Keratinocyte (primary cell): ENCODE results near the gene TNNC1. TPM values are rescaled to one million over a fixed set of nuclear protein-coding genes. Genes with fewer than 3 reads are reported as not detected.

Experiments used
- DNase-seq: peaks from one replicate; pipeline ENCODE4 v3.0.0-alpha.2; 2011; ENCODE audit warnings: low read depth, missing footprints, low spot score
- FAIRE-seq: peaks from 2 replicates; lab custom pipeline; 2011; peaks lifted over from hg19 to GRCh38; lab: Jason Lieb, UNC
- H2AFZ ChIP-seq: 2 replicates; pipeline ENCODE4 v1.6.0; 2012; ENCODE audit warnings: low read length, control low read depth, inconsistent platforms; ENCODE audit not compliant: control insufficient read depth
- H3K27ac ChIP-seq: 2 replicates; pipeline ENCODE4 v1.5.1; 2011; ENCODE audit warnings: low read length; ENCODE audit not compliant: control insufficient read depth, insufficient read depth
- H3K27me3 ChIP-seq: 3 replicates; pipeline ENCODE4 v1.6.0; 2011; ENCODE audit warnings: low read length; ENCODE audit not compliant: control insufficient read depth, insufficient read depth; ENCODE audit errors: extremely low read depth
- H3K36me3 ChIP-seq, 2 experiments: 2 replicates in 1 of 2; 3 replicates in 1 of 2; pipeline ENCODE4 v1.5.1; 2011; ENCODE audit warnings: low read length in 2 of 2, mild to moderate bottlenecking in 1 of 2; ENCODE audit not compliant: control insufficient read depth in 2 of 2, insufficient read depth in 2 of 2; ENCODE audit errors: extremely low read depth in 1 of 2
- H3K4me1 ChIP-seq: 3 replicates; pipeline ENCODE4 v1.5.1; 2011; ENCODE audit warnings: low read length; ENCODE audit not compliant: control insufficient read depth, insufficient read depth; ENCODE audit errors: extremely low read depth
- H3K4me2 ChIP-seq: 3 replicates; pipeline ENCODE4 v1.6.0; 2011; ENCODE audit warnings: low read depth, low read length; ENCODE audit not compliant: control insufficient read depth, insufficient read depth; ENCODE audit errors: extremely low read depth
- H3K4me3 ChIP-seq, 3 experiments: fragments of 200-600 bp in 1 of 3; sonication (generic) in 1 of 3; 2 replicates in 2 of 3; 3 replicates in 1 of 3; pipeline ENCODE4 v1.5.1; 2011 to 2016; ENCODE audit warnings: low read length in 3 of 3, mild to moderate bottlenecking in 3 of 3, control low read depth in 2 of 3, inconsistent platforms in 1 of 3, low read depth in 1 of 3, mixed read lengths in 1 of 3, mixed run types in 1 of 3, moderate library complexity in 1 of 3; ENCODE audit not compliant: control insufficient read depth in 2 of 3, insufficient read depth in 2 of 3; ENCODE audit errors: extremely low read depth in 1 of 3
- H3K79me2 ChIP-seq: 2 replicates; pipeline ENCODE4 v1.6.0; 2012; ENCODE audit warnings: low read length; ENCODE audit not compliant: control insufficient read depth, insufficient read depth
- H3K9ac ChIP-seq: 3 replicates; pipeline ENCODE4 v1.6.0; 2011; ENCODE audit warnings: low read length; ENCODE audit not compliant: control insufficient read depth, insufficient read depth; ENCODE audit errors: extremely low read depth
- H3K9me1 ChIP-seq: 3 replicates; pipeline ENCODE4 v1.6.0; 2011; ENCODE audit warnings: low read length; ENCODE audit not compliant: control insufficient read depth, insufficient read depth; ENCODE audit errors: extremely low read depth
- H3K9me3 ChIP-seq: 2 replicates; pipeline ENCODE4 v1.5.1; 2012; ENCODE audit warnings: low read depth, low read length; ENCODE audit not compliant: control insufficient read depth
- H4K20me1 ChIP-seq: 3 replicates; pipeline ENCODE4 v1.6.0; 2011; ENCODE audit warnings: low read length; ENCODE audit not compliant: control insufficient read depth, insufficient read depth; ENCODE audit errors: extremely low read depth
- CTCF ChIP-seq, 3 experiments: IDR thresholded peaks in 1 of 3; conservative IDR thresholded peaks in 1 of 3; optimal IDR thresholded peaks in 1 of 3; 2 replicates in 2 of 3; 3 replicates in 1 of 3; pipeline versions ENCODE3 to v1.5.1; 2011; ENCODE audit warnings: low read length in 3 of 3, mild to moderate bottlenecking in 3 of 3, moderate library complexity in 2 of 3, control low read depth in 1 of 3, inconsistent platforms in 1 of 3; ENCODE audit not compliant: insufficient read depth in 2 of 3; ENCODE audit errors: extremely low read depth in 1 of 3
- EZH2 ChIP-seq: IDR thresholded peaks from one replicate; pipeline ENCODE4 v1.6.1; 2012; ENCODE audit warnings: inconsistent platforms, mild to moderate bottlenecking, low read length, moderate library complexity
- dilution Hi-C: fragments of 300-500 bp; cut with MboI; formaldehyde crosslinking; loops from one replicate; pipeline ENCODE4 v1.7.0; 2020; ENCODE audit warnings: low sequenced_read_pairs; ENCODE audit not compliant: extremely low pct_ligation_motif_present
- polyA plus RNA-seq, 5 experiments: library from polyadenylated mRNA; depleted of rRNA in 3 of 5; stranded (reverse) in 3 of 5; stranded (forward) in 1 of 5; unstranded in 1 of 5; fragments of >200 nt; gene quantifications; 1 replicate in 1 of 5; 2 replicates in 3 of 5; 3 replicates in 1 of 5; pipeline versions ENCODE4 v1.2.1 to v1.2.3, GENCODE V29; 2011 to 2012; ENCODE audit warnings: missing spikeins in 2 of 5, low read depth in 1 of 5, low replicate concordance in 1 of 5

The TNNC1 gene
- polyA plus RNA-seq, 1 donor (not counting 4 experiments of a cell fraction or from before 2014, with no cell fraction given) = 0.33 TPM

DNA sequence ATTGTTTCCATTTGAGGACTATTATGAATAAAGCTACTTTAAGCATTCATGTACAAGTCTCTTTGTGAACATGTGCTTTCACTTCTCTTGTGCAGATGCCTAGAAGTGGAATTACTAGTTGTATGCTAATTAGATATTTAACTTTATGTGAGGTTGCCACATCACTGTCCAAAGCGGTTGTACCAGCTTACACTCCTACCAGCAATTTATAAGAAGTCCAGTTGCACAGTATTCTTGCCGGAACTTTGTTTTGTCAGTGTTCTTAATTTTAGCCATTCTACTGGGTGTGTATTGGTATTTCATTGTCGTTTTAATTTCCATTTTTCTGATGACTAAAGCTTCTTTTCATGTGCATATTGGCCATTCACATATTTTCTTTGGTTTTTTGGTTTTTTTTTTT is 38.0 kb downstream of the TNNC1 start:
- H3K4me1 ChIP-seq = peaks cover 20% of the 10 kb centered on the region
- H3K4me2 ChIP-seq = no peak overlapping the region
- TF ChIP-seq EZH2 (no peak), CTCF (optimal IDR thresholded peaks at IDR 0.05 in 1 of 3, IDR thresholded peaks at IDR 0.05 in 1 of 3, conservative IDR thresholded peaks at IDR 0.05 in 1 of 3; ENCODE audit: extremely low read depth in 1 of 3, insufficient read depth in 2 of 3, low read length in 3 of 3) (no peak)
- dilution Hi-C loops = no loop called here
- H3K9me3 ChIP-seq = no peaks in the 10 kb centered on the region
- no peaks in the 10 kb centered on the region for H4K20me1 ChIP-seq
- no peak overlapping the region for H3K9ac ChIP-seq
- H3K27ac ChIP-seq = no peak overlapping the region
- peaks cover 2 to 3% of the 10 kb centered on the region in 2 experiments for H3K36me3 ChIP-seq
- no peak overlapping the region for H2AFZ ChIP-seq
- no peaks in the 10 kb centered on the region for H3K27me3 ChIP-seq
- H3K9me1 ChIP-seq = no peaks in the 10 kb centered on the region
- DNase-seq (no peak), FAIRE-seq (no peak)
- no peak overlapping the region for H3K4me3 ChIP-seq
- peaks cover 10% of the 10 kb centered on the region for H3K79me2 ChIP-seq

- no peak for DNase-seq
- H3K79me2 ChIP-seq = peaks cover 35% of the 10 kb centered on the region
- no peaks in the 10 kb centered on the region for H3K9me3 ChIP-seq
- no peak for TF ChIP-seq CTCF (optimal IDR thresholded peaks at IDR 0.05 in 1 of 3, IDR thresholded peaks at IDR 0.05 in 1 of 3, conservative IDR thresholded peaks at IDR 0.05 in 1 of 3; ENCODE audit: extremely low read depth in 1 of 3, insufficient read depth in 2 of 3, low read length in 3 of 3)
- no peak for TF ChIP-seq EZH2
- H4K20me1 ChIP-seq = no peaks in the 10 kb centered on the region
- H3K27ac ChIP-seq = peak overlapping the region; percentile 91
- H3K4me1 ChIP-seq = peaks cover 75% of the 10 kb centered on the region
- peaks cover 16 to 38% of the 10 kb centered on the region in 2 experiments for H3K36me3 ChIP-seq
- no peaks in the 10 kb centered on the region for H3K27me3 ChIP-seq
- no peak overlapping the region for H2AFZ ChIP-seq
- peak overlapping the region; percentile 96 for H3K9ac ChIP-seq
- FAIRE-seq = no peak
- no peaks in the 10 kb centered on the region for H3K9me1 ChIP-seq
- peak overlapping the region; percentile 95 for H3K4me2 ChIP-seq
- dilution Hi-C loops = no loop called here
- H3K4me3 ChIP-seq = peak overlapping the region; percentile 83 to 95 (median 95)
These were observed 45.4 kb downstream of the TNNC1 start for GRCh38 chr3:52408466-52408865.
